ELR (cell line): ENCODE results near the gene MAPK12.
"Not testable (repeated sequence)": the region's sequence is repeated elsewhere in the genome, so short reads cannot be mapped to it uniquely, and the experiment has no call there.

Experiments
- DNase-seq: peaks from one replicate; pipeline ENCODE4 v3.0.0-alpha.2; 2015; ENCODE audit warnings: low read depth

MAPK12 gene

GRCh38 chr22:50282361-50283155 is 21.1 kb upstream of the MAPK12 start:
- peak; percentile 89 for DNase-seq

GRCh38 chr22:50281957-50282356 is 20.5 kb upstream of the MAPK12 start:
- no peak for DNase-seq

GRCh38 chr22:50281384-50281760 is 19.9 kb upstream of the MAPK12 start:
- DNase-seq, result no peak

- no peak for DNase-seq
Measured at GRCh38 chr22:50280708-50281383, 19.4 kb upstream of the MAPK12 start.

- no peak for DNase-seq
Measured at GRCh38 chr22:50280022-50280707, 18.7 kb upstream of the MAPK12 start.

- DNase-seq, result no peak
Measured at GRCh38 chr22:50278956-50279619, 17.6 kb upstream of the MAPK12 start.

GRCh38 chr22:50278461-50278860 is 17.0 kb upstream of the MAPK12 start:
- no peak for DNase-seq

GRCh38 chr22:50277761-50278160 is 16.3 kb upstream of the MAPK12 start:
- DNase-seq, result no peak

- DNase-seq, result peak; percentile 48
Measured at GRCh38 chr22:50276143-50276542, 14.7 kb upstream of the MAPK12 start.

- DNase-seq, result no peak
Measured at GRCh38 chr22:50275181-50276055, 13.9 kb upstream of the MAPK12 start.

GRCh38 chr22:50274771-50275170 is 13.3 kb upstream of the MAPK12 start:
- DNase-seq, result no peak

- peak; percentile 73 for DNase-seq
Measured at GRCh38 chr22:50274311-50274710, 12.8 kb upstream of the MAPK12 start.

- not testable (repeated sequence) for DNase-seq
Measured at GRCh38 chr22:50273781-50274180, 12.3 kb upstream of the MAPK12 start.

GRCh38 chr22:50273352-50273751 is 11.9 kb upstream of the MAPK12 start:
- DNase-seq, result not testable (repeated sequence)

- DNase-seq, result peak; percentile 27
Measured at GRCh38 chr22:50272044-50272802, 10.7 kb upstream of the MAPK12 start.

GRCh38 chr22:50271519-50271970 is 10.1 kb upstream of the MAPK12 start:
- peak; percentile 65 for DNase-seq

- peak; percentile 80 for DNase-seq
Measured at GRCh38 chr22:50270666-50271394, 9.3 kb upstream of the MAPK12 start.

- peak; percentile 57 for DNase-seq
Measured at GRCh38 chr22:50269970-50270665, 8.6 kb upstream of the MAPK12 start, which contains the start of gene MAPK11. Gene MAPK11, minus strand, starts transcription at chr22:50270380. Its CDS starts 88 bp downstream, at chr22:50270292.

- no peak for DNase-seq
Measured at GRCh38 chr22:50269573-50269969, 8.1 kb upstream of the MAPK12 start.
